ENCODE measurements around the gene ZNF605.
"Not testable (repeated sequence)": the region's sequence is repeated elsewhere in the genome, so short reads cannot be mapped to it uniquely, and the experiment has no call there.

DNA sequence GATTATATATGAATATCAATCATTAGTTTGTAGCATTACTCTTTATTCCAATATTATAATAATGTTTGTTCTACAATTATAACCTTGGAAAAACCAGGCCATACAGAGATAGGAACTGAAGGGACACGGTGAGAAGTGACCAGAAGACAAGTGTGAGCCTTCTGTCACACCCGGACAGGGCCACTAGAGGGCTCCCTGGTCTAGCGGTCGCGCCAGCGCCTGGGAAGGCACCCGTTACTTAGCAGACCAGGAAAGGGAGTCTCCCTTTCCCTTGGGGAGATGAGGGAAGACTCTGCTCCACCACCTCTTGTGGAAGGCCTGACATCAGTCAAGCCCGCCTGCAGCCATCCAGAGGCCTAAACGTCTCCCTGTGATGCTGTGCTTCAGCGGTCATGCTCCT lies 7.8 kb upstream of the ZNF605 start:
- TF ChIP-seq NFYB (IDR thresholded peaks at IDR 0.05; ENCODE audit: insufficient read depth, low read depth, low read length); RCOR1 (conservative IDR thresholded peaks at IDR 0.05; ENCODE audit: low read depth, low read length); SIX5 (IDR thresholded peaks at IDR 0.05; ENCODE audit: low read depth, low read length, severe bottlenecking); CTCF (IDR thresholded peaks at IDR 0.05 in 2 of 3, conservative IDR thresholded peaks at IDR 0.05 in 1 of 3; ENCODE audit: control insufficient read depth in 2 of 3, extremely low read depth in 1 of 3, insufficient read depth in 1 of 3, low read depth in 3 of 3, low read length in 3 of 3); POLR2A (IDR thresholded peaks at IDR 0.05; ENCODE audit: low read depth, low read length); ZBTB4 (CRISPR knock-in tag; IDR thresholded peaks at IDR 0.05); NRF1 (conservative IDR thresholded peaks at IDR 0.05; ENCODE audit: low read depth, low read length); SMC3 (IDR thresholded peaks at IDR 0.05; ENCODE audit: borderline replicate concordance, low read length); ATF3 (IDR thresholded peaks at IDR 0.05; ENCODE audit: borderline replicate concordance, extremely low read depth, low read depth, low read length): not testable (repeated sequence)

All from GM12878 (cell line).